HL-60 (cell line): ENCODE data around the gene CNPY2.
"Not testable (repeated sequence)": the region's sequence is repeated elsewhere in the genome, so short reads cannot be mapped to it uniquely, and the experiment has no call there.

ENCODE experiments used
- DNase-seq, 2 experiments: peaks; one replicate each; pipeline ENCODE4 v3.0.0-alpha.2; 2010 to 2020; ENCODE audit warnings: low read depth in 1 of 2, low spot score in 1 of 2
- H3K27ac ChIP-seq: fragments of 250-450 bp; sonication (Bioruptor Pico); replicated peaks from 2 replicates; pipeline ENCODE4 v1.5.1; 2020; ENCODE audit warnings: mild to moderate bottlenecking, moderate library complexity
- H3K27me3 ChIP-seq: fragments of 250-450 bp; sonication (Bioruptor Pico); 2 replicates; pipeline ENCODE4 v1.5.1; 2021; ENCODE audit warnings: mild to moderate bottlenecking, moderate library complexity; ENCODE audit not compliant: insufficient read depth, poor library complexity, severe bottlenecking
- H3K4me3 ChIP-seq: replicated peaks from 2 replicates; pipeline ENCODE4 v1.5.1; 2011; ENCODE audit warnings: mild to moderate bottlenecking, control low read depth, low read length; ENCODE audit not compliant: insufficient read depth
- CTCF ChIP-seq: IDR thresholded peaks from one replicate; pipeline ENCODE4 v1.5.1; 2011; ENCODE audit warnings: low read length, control low read depth, inconsistent platforms; ENCODE audit not compliant: insufficient read depth
- GABPA ChIP-seq: IDR thresholded peaks from 2 replicates; pipeline ENCODE4 v1.6.1; 2012; ENCODE audit warnings: low read depth
- POLR2AphosphoS5 ChIP-seq: IDR thresholded peaks from 2 replicates; pipeline ENCODE4 v1.6.1; 2012; ENCODE audit warnings: low read depth
- REST ChIP-seq: IDR thresholded peaks from 2 replicates; pipeline ENCODE4 v1.6.1; 2012; ENCODE audit warnings: low read depth; ENCODE audit not compliant: insufficient replicate concordance
- SPI1 ChIP-seq: IDR thresholded peaks from 2 replicates; pipeline ENCODE4 v1.6.1; 2012; ENCODE audit warnings: low read depth, mild to moderate bottlenecking, borderline replicate concordance

The CNPY2 gene

GRCh38 chr12:56326126-56326525 is 10.3 kb upstream of the CNPY2 start:
- H3K4me3 ChIP-seq = no peak overlapping the region

GRCh38 chr12:56324206-56324605 is 8.4 kb upstream of the CNPY2 start:
- Histone ChIP-seq H3K27me3 (no peaks in the 10 kb centered on the region), H3K4me3 (no peak overlapping the region), H3K27ac (no peak overlapping the region)
- no peak for DNase-seq
- TF ChIP-seq CTCF = no peak
- no peak for TF ChIP-seq SPI1
- no peak for TF ChIP-seq REST
- no peak for TF ChIP-seq GABPA
- no peak for TF ChIP-seq POLR2AphosphoS5

More at GRCh38 chr12:56326126-56326525, 10.3 kb upstream of the CNPY2 start:
- no peaks in the 10 kb centered on the region for H3K27me3 ChIP-seq
- DNase-seq = no peak
- H3K27ac ChIP-seq = no peak overlapping the region
- TF ChIP-seq REST (no peak), POLR2AphosphoS5 (no peak), CTCF (no peak), SPI1 (no peak), GABPA (no peak)

- DNase-seq, H3K27me3 ChIP-seq, H3K4me3 ChIP-seq, H3K27ac ChIP-seq: not testable (repeated sequence)
These were observed 5.8 kb upstream of the CNPY2 start for GRCh38 chr12:56321610-56322009.

- Histone ChIP-seq H3K27me3 (no peaks in the 10 kb centered on the region), H3K4me3 (no peak overlapping the region), H3K27ac (no peak overlapping the region)
- DNase-seq = no peak
- TF ChIP-seq CTCF (no peak), POLR2AphosphoS5 (no peak), REST (no peak), GABPA (no peak), SPI1 (no peak)
These were observed 5.2 kb upstream of the CNPY2 start for GRCh38 chr12:56321027-56321426.
